Muscle of back (tissue), 13 donors: ENCODE data around the gene PCAT6. TPM values are rescaled to one million over a fixed set of nuclear protein-coding genes. Genes with fewer than 3 reads are reported as not detected.
"Not testable (repeated sequence)": the region's sequence is repeated elsewhere in the genome, so short reads cannot be mapped to it uniquely, and the experiment has no call there.

Experiments used
- DNase-seq, 3 donors: peaks; one replicate each; pipeline versions ENCODE4 v3.0.0 to v3.0.0-alpha.2; 2013
- long read RNA-seq, 9 donors: transcript quantifications; one replicate each; lab custom pipeline, GENCODE V29; 2026
- polyA plus RNA-seq, 10 donors: library from polyadenylated mRNA; unstranded; fragments of 120-200 nt; gene quantifications; one replicate each; pipeline ENCODE4 v1.2.1, GENCODE V29; 2013; ENCODE audit not compliant: insufficient read length in 10 of 10

PCAT6 gene
- 1 to 10 TPM; 1.6 to 4.0 (median 2.4) TPM for polyA plus RNA-seq
- long read RNA-seq, donor 1 = 0 reads
- long read RNA-seq, donor 2, partial matches to known transcripts = 0 of 1 reads
- long read RNA-seq, donor 2, other reads (novel, unspliced or antisense) = 0 of 1 reads
- long read RNA-seq, donor 3 = 0 reads
- long read RNA-seq, donor 4, partial matches to known transcripts = 0 of 1 reads
- long read RNA-seq, donor 4, other reads (novel, unspliced or antisense) = 0 of 1 reads
- long read RNA-seq, donor 5 = 0 reads
- long read RNA-seq, donor 6 = 0 reads
- long read RNA-seq, donor 7 = 0 reads
- long read RNA-seq, donor 8 = 0 reads
- long read RNA-seq, donor 9 = 0 reads

- DNase-seq = peak; percentile 95 to 98 (median 97)
These were observed at the start of gene PCAT6 for GRCh38 chr1:202810615-202811295. PCAT6 (plus strand) TSS chr1:202810954.

- DNase-seq = no peak
These were observed 48.7 kb upstream of the PCAT6 start for GRCh38 chr1:202762019-202762418.

GRCh38 chr1:202765721-202766120 lies 45.0 kb upstream of the PCAT6 start:
- DNase-seq = peak in 1 of 3 donors; percentile 28

- no peak for DNase-seq
These were observed 40.6 kb upstream of the PCAT6 start for GRCh38 chr1:202770135-202770534.

GRCh38 chr1:202781180-202781579 lies 29.6 kb upstream of the PCAT6 start:
- no peak for DNase-seq

GRCh38 chr1:202786804-202787203 lies 23.9 kb upstream of the PCAT6 start:
- no peak for DNase-seq

- no peak for DNase-seq
These were observed 22.0 kb upstream of the PCAT6 start for GRCh38 chr1:202788800-202789199.

GRCh38 chr1:202791077-202791747 lies 19.5 kb upstream of the PCAT6 start:
- no peak for DNase-seq

GRCh38 chr1:202794051-202794740 lies 16.6 kb upstream of the PCAT6 start:
- no peak for DNase-seq

GRCh38 chr1:202794931-202795330 lies 15.8 kb upstream of the PCAT6 start:
- not testable (repeated sequence) for DNase-seq

- DNase-seq = no peak
These were observed 14.1 kb upstream of the PCAT6 start for GRCh38 chr1:202796670-202797069.

GRCh38 chr1:202798260-202798659 lies 12.5 kb upstream of the PCAT6 start:
- DNase-seq = no peak

- DNase-seq = no peak
These were observed 11.9 kb upstream of the PCAT6 start for GRCh38 chr1:202798792-202799331.

- DNase-seq = no peak
These were observed 10.0 kb upstream of the PCAT6 start for GRCh38 chr1:202800742-202801141.

- no peak for DNase-seq
These were observed 9.6 kb upstream of the PCAT6 start for GRCh38 chr1:202801175-202801574.

GRCh38 chr1:202802034-202802433 lies 8.7 kb upstream of the PCAT6 start:
- DNase-seq = no peak

GRCh38 chr1:202802998-202803932 lies 7.5 kb upstream of the PCAT6 start:
- no peak for DNase-seq

- no peak for DNase-seq
These were observed 6.6 kb upstream of the PCAT6 start for GRCh38 chr1:202804126-202804525.

GRCh38 chr1:202805886-202806844 lies 4.6 kb upstream of the PCAT6 start:
- DNase-seq = peak in 1 of 3 donors; percentile 48
